Right cardiac atrium (tissue), 5 donors: ENCODE measurements around the gene AIF1. TPM values are rescaled to one million over a fixed set of nuclear protein-coding genes. Genes with fewer than 3 reads are reported as not detected.
A peak's percentile ranks its signal among the peaks of the same experiment; 100 is the strongest.

Experiments used
- ATAC-seq, 2 donors: fragments of 200-7000 bp; cut with Tn5 transposase; one replicate each; pipeline versions ENCODE4 v1.8.0 to v1.9.1; 2020; ENCODE audit warnings: moderate library complexity in 2 of 2, mild to moderate bottlenecking in 1 of 2
- DNase-seq, 3 donors: peaks; one replicate each; pipeline ENCODE4 v3.0.0-alpha.2; 2020
- H3K27ac ChIP-seq: one replicate; pipeline ENCODE4 v1.5.1; 2013; ENCODE audit warnings: mild to moderate bottlenecking, low read length, control low read depth, moderate library complexity
- H3K27me3 ChIP-seq: one replicate; pipeline ENCODE4 v1.6.1; 2013; ENCODE audit not compliant: control insufficient read depth, insufficient read depth
- H3K4me1 ChIP-seq: one replicate; pipeline ENCODE4 v1.6.1; 2013; ENCODE audit warnings: low read length; ENCODE audit not compliant: control insufficient read depth, insufficient read depth
- H3K4me3 ChIP-seq: one replicate; pipeline ENCODE4 v1.5.1; 2013; ENCODE audit warnings: low read length, control low read depth
- H3K9me3 ChIP-seq: one replicate; pipeline ENCODE4 v1.6.1; 2013; ENCODE audit warnings: low read length; ENCODE audit not compliant: control insufficient read depth
- WGBS: extraction: QIAGEN DNeasy Blood & Tissue Kit; methylation state at CpG from one replicate; pipeline ENCODE4 v1.1.7; 2013; 5-methylcytosine and 5-hydroxymethylcytosine counted together
- intact Hi-C, 4 donors: fragments of 100-400 bp; cut with DNase I; formaldehyde crosslinking; loops; one replicate each; pipeline versions ENCODE4 v1.11.0 to v1.14.0; 2022 to 2023
- microRNA-seq, 2 donors: library from miRNA; unstranded; fragments of <30 nt; microRNA quantifications; one replicate each; pipeline ENCODE4 v1.2.0, GENCODE V29; 2020 to 2021
- polyA plus RNA-seq: library from polyadenylated mRNA; stranded (reverse); fragments of 200-250 nt; gene quantifications from one replicate; pipeline ENCODE4 v1.2.3, GENCODE V29; 2013
- total RNA-seq, 4 donors: library from RNA; stranded (reverse); fragmentation: NEBNext Ultra II Directional; extraction: Animal tissue kit (Norgen Biotek cat#: 25700); gene quantifications; one replicate each; pipeline ENCODE4 v1.2.1, GENCODE V29; 2021
- donor health status: healthy with polysubstance abuse.
- donor health status: DM: no; HTN: yes; CAD: no.
- donor health status: DM: no; HTN: no; CAD: no.
- donor health status: DM: no; HTN: yes; CAD: no; lungs with severe emphysema.
- donor health status: DM: yes; HTN: yes; CAD: no.

The AIF1 gene
- total and polyA plus RNA-seq, 5 donors, result 14.7 to 29.9 (median 18.1) TPM

GRCh38 chr6:31662124-31662723 lies 47.2 kb downstream of the AIF1 start:
- intact Hi-C loops, result loop anchor here in 1 of 4 donors (5.0 to 10.0 kb wide), 2 partner anchors 115 to 1313 kb away; partner anchors contain the start of genes ATP6V1G2 and NFKBIL1
- Histone ChIP-seq H3K27ac (no peak overlapping the region), H3K4me3 (no peak overlapping the region)

GRCh38 chr6:31663126-31663960 lies 48.3 kb downstream of the AIF1 start:
- ATAC-seq (no peak), DNase-seq (no peak)
- peaks cover 14% of the 10 kb centered on the region for H3K4me1 ChIP-seq
- no peaks in the 10 kb centered on the region for H3K27me3 ChIP-seq
- H3K9me3 ChIP-seq, result no peaks in the 10 kb centered on the region
- peak overlapping the region; percentile 90 for H3K4me3 ChIP-seq
- peak overlapping the region; percentile 59 for H3K27ac ChIP-seq
- intact Hi-C loops, result loop anchor here in 1 of 4 donors (5.0 to 10.0 kb wide), 2 partner anchors 116 to 1311 kb away; partner anchors contain the start of genes ATP6V1G2 and NFKBIL1
- WGBS, result 51% methylated on average over 9 of the region's 9 CpGs

More at GRCh38 chr6:31662124-31662723, 47.2 kb downstream of the AIF1 start:
- Histone ChIP-seq H3K4me1 (peaks cover 14% of the 10 kb centered on the region), H3K27me3 (no peaks in the 10 kb centered on the region), H3K9me3 (no peaks in the 10 kb centered on the region)
- 87% methylated on average over 12 of the region's 12 CpGs for WGBS
- peak in 1 of 3 donors; percentile 38 for DNase-seq
- ATAC-seq, result no peak

GRCh38 chr6:31663961-31664789 lies 49.1 kb downstream of the AIF1 start:
- ATAC-seq (peak in 1 of 2 donors; percentile 22), DNase-seq (peak; percentile 52 to 70 (median 68))
- intact Hi-C loops, result loop anchor here in 1 of 4 donors (5.0 to 10.0 kb wide), 2 partner anchors 117 to 1311 kb away; partner anchors contain the start of genes ATP6V1G2 and NFKBIL1
- peak overlapping the region; percentile 90 for H3K4me3 ChIP-seq
- H3K27ac ChIP-seq, result peak overlapping the region; percentile 98
- H3K27me3 ChIP-seq, result no peaks in the 10 kb centered on the region
- H3K9me3 ChIP-seq, result no peaks in the 10 kb centered on the region
- H3K4me1 ChIP-seq, result peaks cover 9% of the 10 kb centered on the region
- 9% methylated on average over 17 of the region's 17 CpGs for WGBS

GRCh38 chr6:31664790-31665500 lies 49.9 kb downstream of the AIF1 start, which contains the start of gene GPANK1:
TSS of gene GPANK1 (minus strand) at chr6:31664997. CDS start at chr6:31664478, 519 bp downstream.
- Histone ChIP-seq H3K4me1 (peaks cover 3% of the 10 kb centered on the region), H3K9me3 (no peaks in the 10 kb centered on the region), H3K4me3 (peak within 1 kb of the TSS; percentile 90), H3K27me3 (no peaks in the 10 kb centered on the region), H3K27ac (peak within 1 kb of the TSS; percentile 98)
- WGBS, result under 1% methylated on average over 39 of the region's 39 CpGs
- intact Hi-C loops, result loop anchor here in 1 of 4 donors (5.0 to 10.0 kb wide), 3 partner anchors 62 to 1310 kb away; partner anchors contain the start of genes ATP6V1G2, DDAH2 and NFKBIL1
- ATAC-seq (peak; percentile 68 to 75), DNase-seq (peak; percentile 91 to 97 (median 95))

GRCh38 chr6:31665501-31666336 lies 50.7 kb downstream of the AIF1 start, which contains the start of gene CSNK2B:
TSS of gene CSNK2B (plus strand) at chr6:31666080. CDS start at chr6:31666832, 752 bp downstream.
- Histone ChIP-seq H3K9me3 (no peaks in the 10 kb centered on the region), H3K27ac (peak within 1 kb of the TSS; percentile 98), H3K27me3 (no peaks in the 10 kb centered on the region), H3K4me3 (peak within 1 kb of the TSS; percentile 90), H3K4me1 (peaks cover 3% of the 10 kb centered on the region)
- intact Hi-C loops, result loop anchor here in 1 of 4 donors (5.0 to 10.0 kb wide), 2 partner anchors 62 to 1309 kb away; partner anchors contain the start of gene DDAH2
- under 1% methylated on average over 63 of the region's 63 CpGs for WGBS
- DNase-seq, result peak; percentile 99 to 100 (median 99)
- peak; percentile 93 to 94 for ATAC-seq

- intact Hi-C loops, result loop anchor here in 1 of 4 donors (5.0 to 10.0 kb wide), 2 partner anchors 61 to 1308 kb away; partner anchors contain the start of gene DDAH2
- 3% methylated on average over 15 of the region's 15 CpGs for WGBS
- H3K27me3 ChIP-seq, result no peaks in the 10 kb centered on the region
- DNase-seq, result peak in 1 of 3 donors; percentile 47
- H3K9me3 ChIP-seq, result no peaks in the 10 kb centered on the region
- peaks cover 3% of the 10 kb centered on the region for H3K4me1 ChIP-seq
- ATAC-seq, result no peak
- peak overlapping the region; percentile 80 for H3K27ac ChIP-seq
- peak overlapping the region; percentile 72 for H3K4me3 ChIP-seq
These were observed 51.4 kb downstream of the AIF1 start for GRCh38 chr6:31666337-31666965.

Small RNA genes within 50 kb of the gene (microRNA-seq; reads per million reads assigned to microRNA genes)
- gene MIR6832, result 0 to 0.54 reads per million in 2 donors

Other genes starting within 250 kb of the AIF1 start
Only the 30 nearest of the 35 such genes appear.
- 1 to 10 TPM; 1.6 to 1.8 (median 1.6) TPM for gene MICB, start 117.1 kb upstream of the AIF1 start, total RNA-seq
- gene MICB, start 117.1 kb upstream of the AIF1 start, polyA plus RNA-seq, result 1.2 TPM
- gene MCCD1, start 86.3 kb upstream of the AIF1 start, total RNA-seq, result not detected
- not detected for gene MCCD1, start 86.3 kb upstream of the AIF1 start, polyA plus RNA-seq
- 100 to 1,000 TPM; 196 to 235 (median 212) TPM for gene DDX39B, start 73.2 kb upstream of the AIF1 start, total RNA-seq
- 145 TPM for gene DDX39B, start 73.2 kb upstream of the AIF1 start, polyA plus RNA-seq
- gene ATP6V1G2, start 68.6 kb upstream of the AIF1 start, total RNA-seq, result 1 to 10 TPM; 1.7 to 3.8 (median 2.6) TPM
- 2.8 TPM for gene ATP6V1G2, start 68.6 kb upstream of the AIF1 start, polyA plus RNA-seq
- 10 to 100 TPM; 12.2 to 19.3 (median 14.6) TPM for gene NFKBIL1, start 67.6 kb upstream of the AIF1 start, total RNA-seq
- gene NFKBIL1, start 67.6 kb upstream of the AIF1 start, polyA plus RNA-seq, result 16.7 TPM
- not detected for gene LTA, start 42.9 kb upstream of the AIF1 start, total RNA-seq
- gene LTA, start 42.9 kb upstream of the AIF1 start, polyA plus RNA-seq, result 0.07 TPM
- under 1 TPM; 0.42 to 0.71 (median 0.53) TPM for gene TNF, start 39.7 kb upstream of the AIF1 start, total RNA-seq
- 0.23 TPM for gene TNF, start 39.7 kb upstream of the AIF1 start, polyA plus RNA-seq
- gene LTB, start 32.8 kb upstream of the AIF1 start, total RNA-seq, result 1 to 10 TPM in 1 of 4 donors, under 1 TPM in 2, not detected in 1; 0.59 to 1.5 (median 0.60) TPM
- gene LTB, start 32.8 kb upstream of the AIF1 start, polyA plus RNA-seq, result 0.61 TPM
- gene LST1, start 29.0 kb upstream of the AIF1 start, total RNA-seq, result 10 to 100 TPM; 10.2 to 16.6 (median 12.4) TPM
- gene LST1, start 29.0 kb upstream of the AIF1 start, polyA plus RNA-seq, result 7.8 TPM
- gene NCR3, start 22.2 kb upstream of the AIF1 start, total RNA-seq, result under 1 TPM in 2 of 4 donors, not detected in 2; 0.26 to 0.31 TPM
- gene NCR3, start 22.2 kb upstream of the AIF1 start, polyA plus RNA-seq, result 0.11 TPM
- 100 to 1,000 TPM in 2 of 4 donors, 10 to 100 TPM in 2; 96.9 to 110 (median 103) TPM for gene PRRC2A, start 5.5 kb downstream of the AIF1 start, total RNA-seq
- gene PRRC2A, start 5.5 kb downstream of the AIF1 start, polyA plus RNA-seq, result 95.2 TPM
- gene BAG6, start 37.4 kb downstream of the AIF1 start, total RNA-seq, result 100 to 1,000 TPM; 230 to 260 (median 256) TPM
- gene BAG6, start 37.4 kb downstream of the AIF1 start, polyA plus RNA-seq, result 226 TPM
- gene APOM, start 40.7 kb downstream of the AIF1 start, total RNA-seq, result 1 to 10 TPM in 2 of 4 donors, under 1 TPM in 2; 0.48 to 2.8 (median 1.4) TPM
- gene APOM, start 40.7 kb downstream of the AIF1 start, polyA plus RNA-seq, result 3.9 TPM
- gene C6orf47, start 45.5 kb downstream of the AIF1 start, total RNA-seq, result 10 to 100 TPM; 18.5 to 20.7 (median 20.1) TPM
- 21.2 TPM for gene C6orf47, start 45.5 kb downstream of the AIF1 start, polyA plus RNA-seq
- gene GPANK1, start 49.8 kb downstream of the AIF1 start, total RNA-seq, result 10 to 100 TPM; 16.8 to 23.9 (median 20.0) TPM
- gene GPANK1, start 49.8 kb downstream of the AIF1 start, polyA plus RNA-seq, result 24.6 TPM
- 100 to 1,000 TPM; 110 to 123 (median 116) TPM for gene CSNK2B, start 50.8 kb downstream of the AIF1 start, total RNA-seq
- gene CSNK2B, start 50.8 kb downstream of the AIF1 start, polyA plus RNA-seq, result 158 TPM
- 1 to 10 TPM; 4.0 to 8.7 (median 5.9) TPM for gene LY6G5B, start 54.7 kb downstream of the AIF1 start, total RNA-seq
- 4.6 TPM for gene LY6G5B, start 54.7 kb downstream of the AIF1 start, polyA plus RNA-seq
- gene LY6G5C, start 65.8 kb downstream of the AIF1 start, total RNA-seq, result 1 to 10 TPM; 2.1 to 3.8 (median 2.3) TPM
- gene LY6G5C, start 65.8 kb downstream of the AIF1 start, polyA plus RNA-seq, result 5.0 TPM
- 10 to 100 TPM; 28.4 to 37.0 (median 31.7) TPM for gene ABHD16A, start 88.1 kb downstream of the AIF1 start, total RNA-seq
- gene ABHD16A, start 88.1 kb downstream of the AIF1 start, polyA plus RNA-seq, result 28.1 TPM
- gene LY6G6F, start 91.6 kb downstream of the AIF1 start, total RNA-seq, result not detected
- not detected for gene LY6G6F, start 91.6 kb downstream of the AIF1 start, polyA plus RNA-seq
- gene LY6G6D, start 100.1 kb downstream of the AIF1 start, total RNA-seq, result not detected
- not detected for gene LY6G6D, start 100.1 kb downstream of the AIF1 start, polyA plus RNA-seq
- not detected for gene LY6G6C, start 106.5 kb downstream of the AIF1 start, total RNA-seq
- 0.18 TPM for gene LY6G6C, start 106.5 kb downstream of the AIF1 start, polyA plus RNA-seq
- gene MPIG6B, start 108.1 kb downstream of the AIF1 start, total RNA-seq, result under 1 TPM in 3 of 4 donors, not detected in 1; 0.31 to 0.37 (median 0.35) TPM
- gene MPIG6B, start 108.1 kb downstream of the AIF1 start, polyA plus RNA-seq, result 0.20 TPM
- gene DDAH2, start 114.1 kb downstream of the AIF1 start, total RNA-seq, result 10 to 100 TPM; 42.4 to 55.6 (median 49.3) TPM
- gene DDAH2, start 114.1 kb downstream of the AIF1 start, polyA plus RNA-seq, result 57.4 TPM
- gene CLIC1, start 121.3 kb downstream of the AIF1 start, total RNA-seq, result 100 to 1,000 TPM in 3 of 4 donors, 10 to 100 TPM in 1; 99.4 to 153 (median 116) TPM
- gene CLIC1, start 121.3 kb downstream of the AIF1 start, polyA plus RNA-seq, result 116 TPM
- gene MSH5, start 124.8 kb downstream of the AIF1 start, total RNA-seq, result 1 to 10 TPM; 2.6 to 3.2 (median 3.0) TPM
- gene MSH5, start 124.8 kb downstream of the AIF1 start, polyA plus RNA-seq, result 1.8 TPM
- under 1 TPM in 1 of 4 donors, not detected in 3; 0.50 TPM for gene SAPCD1, start 147.4 kb downstream of the AIF1 start, total RNA-seq
- gene SAPCD1, start 147.4 kb downstream of the AIF1 start, polyA plus RNA-seq, result 0.25 TPM
- 10 to 100 TPM in 1 of 4 donors, 1 to 10 TPM in 3; 3.4 to 12.8 (median 8.2) TPM for gene VWA7, start 162.1 kb downstream of the AIF1 start, total RNA-seq
- gene VWA7, start 162.1 kb downstream of the AIF1 start, polyA plus RNA-seq, result 3.2 TPM
- 10 to 100 TPM; 21.7 to 30.6 (median 26.9) TPM for gene VARS1, start 180.5 kb downstream of the AIF1 start, total RNA-seq
- 14.8 TPM for gene VARS1, start 180.5 kb downstream of the AIF1 start, polyA plus RNA-seq
- gene LSM2, start 191.7 kb downstream of the AIF1 start, total RNA-seq, result 10 to 100 TPM; 22.8 to 27.3 (median 23.8) TPM
- 27.0 TPM for gene LSM2, start 191.7 kb downstream of the AIF1 start, polyA plus RNA-seq